Ovary (tissue), 9 donors: Measurements from ENCODE around the gene HOXC13. TPM values are rescaled to one million over a fixed set of nuclear protein-coding genes. Genes with fewer than 3 reads are reported as not detected.

Experiments
- DNase-seq, 5 donors: peaks; one replicate each; pipeline ENCODE4 v3.0.0-alpha.2; 2019 to 2020
- H3K27ac ChIP-seq, 2 donors: fragments of 200-600 bp; one replicate each; pipeline versions ENCODE4 v1.5.1 to v1.8.0; 2019 to 2022
- H3K27me3 ChIP-seq: fragments of 200-600 bp; one replicate; pipeline ENCODE4 v1.8.0; 2022
- H3K36me3 ChIP-seq: fragments of 200-600 bp; sonication (generic); one replicate; pipeline ENCODE4 v1.5.1; 2019
- H3K4me1 ChIP-seq: one replicate; pipeline ENCODE4 v1.8.1; 2013; ENCODE audit warnings: mild to moderate bottlenecking, moderate library complexity; ENCODE audit not compliant: insufficient read depth
- H3K4me3 ChIP-seq: fragments of 200-600 bp; sonication (generic); one replicate; pipeline ENCODE4 v1.5.1; 2017
- H3K9me3 ChIP-seq, 2 donors: fragments of 200-600 bp in 1 of 2; sonication (generic) in 1 of 2; one replicate each; pipeline versions ENCODE4 v1.5.1 to v1.8.1; 2013 to 2019; ENCODE audit warnings: mild to moderate bottlenecking in 1 of 2, moderate library complexity in 1 of 2
- EP300 ChIP-seq: sonication (generic); formaldehyde crosslinking; IDR thresholded peaks from one replicate; pipeline ENCODE4 v1.6.1; 2017; ENCODE audit warnings: antibody characterized with exemption
- POLR2A ChIP-seq: fragments of 450-650 bp; IDR thresholded peaks from one replicate; pipeline ENCODE4 v1.6.1; 2017; ENCODE audit warnings: antibody characterized with exemption, mild to moderate bottlenecking, moderate library complexity
- WGBS, 3 donors: extraction: QIAGEN DNeasy Blood & Tissue Kit in 1 of 3; methylation state at CpG; one replicate each; pipeline versions ENCODE4 v1.1.5 to v1.1.7; 2013 to 2017; 5-methylcytosine and 5-hydroxymethylcytosine counted together
- intact Hi-C, 4 donors: fragments of 100-400 bp; cut with DNase I; formaldehyde crosslinking; loops; one replicate each; pipeline versions ENCODE4 v1.11.0 to v1.15.1; 2022 to 2023
- polyA plus RNA-seq, 2 donors: library from polyadenylated mRNA; stranded (reverse); fragments of 200-250 nt in 1 of 2; fragments of 350-450 nt in 1 of 2; fragmentation: Illumina TruSeq in 1 of 2; extraction: RNeasy Lipid Tissue Mini Kit (QIAGEN cat#74804) in 1 of 2; gene quantifications; one replicate each; pipeline ENCODE4 v1.2.3, GENCODE V29; 2013 to 2014
- total RNA-seq, 7 donors: library from RNA; depleted of rRNA in 2 of 7; stranded (reverse); fragments of >200 nt in 2 of 7; fragmentation: NEBNext Ultra II Directional in 3 of 7; extraction: Animal tissue kit (Norgen Biotek cat#: 25700) in 3 of 7; gene quantifications; one replicate each; pipeline versions ENCODE4 v1.1.0 to v1.2.4, GENCODE V29; 2016 to 2023
- TF ChIP-seq, protein P1 (sequence below), 3 donors: fragments of 450-650 bp in 2 of 3; fragments of 200-600 bp in 1 of 3; IDR thresholded peaks; one replicate each; pipeline versions ENCODE4 v1.5.1 to v1.8.0; 2016 to 2022; ENCODE audit warnings: antibody characterized with exemption in 3 of 3, mild to moderate bottlenecking in 1 of 3
- donor health status: DM: no; HTN: no; CAD: no; lungs with moderate emphysema.
- donor health status: DM: no; HTN: no; CAD: no.
- donor health status: Bipolar disorder and iron deficiency.
- donor health status: DM: yes; HTN: yes; CAD: no.
- donor health status: DM: no; HTN: no; CAD: no.
- donor health status: DM: yes; HTN: yes; CAD: no.

Gene HOXC13
- total and polyA plus RNA-seq, 9 donors, result not detected

DNA sequence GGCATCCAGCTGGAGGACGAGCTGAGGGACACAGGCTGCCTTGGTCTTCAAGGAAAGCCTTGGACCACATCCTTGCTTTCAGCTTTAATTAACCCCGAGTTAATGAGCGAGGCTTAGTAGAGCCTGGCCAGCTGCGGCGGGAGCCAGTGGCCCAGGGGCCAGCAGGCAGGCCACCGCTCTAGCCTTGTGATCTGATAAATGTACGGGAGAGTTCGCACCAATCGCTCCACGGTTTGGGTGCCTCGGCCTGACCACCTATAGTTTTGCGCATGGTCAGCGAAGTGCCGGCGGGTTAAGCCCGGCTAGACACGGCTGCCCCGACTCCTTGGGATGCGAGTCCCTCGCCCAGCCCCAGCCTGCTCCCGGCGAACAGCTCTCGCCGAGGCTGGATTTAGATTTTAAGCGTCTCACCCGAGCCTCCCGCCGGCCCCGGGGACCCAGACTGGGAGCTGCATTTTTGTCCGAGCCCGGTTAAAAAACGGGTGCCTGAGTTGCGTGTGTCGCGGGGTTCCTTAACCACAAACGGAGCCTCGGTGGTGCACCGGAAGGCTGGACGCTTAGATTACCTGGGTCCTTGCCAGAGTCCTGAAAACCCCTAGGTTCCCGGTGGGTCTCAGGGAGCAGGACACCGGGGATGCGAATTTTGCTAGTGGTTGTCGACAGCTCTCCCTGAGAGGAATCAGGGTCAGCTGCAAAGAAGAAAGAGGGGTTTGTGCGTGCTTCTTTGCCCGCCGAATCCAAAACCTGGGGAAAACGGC, 13.1 kb downstream of the HOXC13 start:
- Histone ChIP-seq H3K27me3 (peaks cover 14% of the 10 kb centered on the region), H3K4me3 (no peak overlapping the region), H3K9me3 (no peaks in the 10 kb centered on the region), H3K27ac (no peak overlapping the region), H3K36me3 (no peaks in the 10 kb centered on the region), H3K4me1 (peaks cover 4% of the 10 kb centered on the region)
- WGBS, 3 donors, result 5 to 17% (median 9%) methylated on average over 25 to 47 of the region's 47 CpGs
- intact Hi-C loops, result no loop called here
- no peak for TF ChIP-seq POLR2A
- no peak for TF ChIP-seq EP300
- TF ChIP-seq, protein P1, sequence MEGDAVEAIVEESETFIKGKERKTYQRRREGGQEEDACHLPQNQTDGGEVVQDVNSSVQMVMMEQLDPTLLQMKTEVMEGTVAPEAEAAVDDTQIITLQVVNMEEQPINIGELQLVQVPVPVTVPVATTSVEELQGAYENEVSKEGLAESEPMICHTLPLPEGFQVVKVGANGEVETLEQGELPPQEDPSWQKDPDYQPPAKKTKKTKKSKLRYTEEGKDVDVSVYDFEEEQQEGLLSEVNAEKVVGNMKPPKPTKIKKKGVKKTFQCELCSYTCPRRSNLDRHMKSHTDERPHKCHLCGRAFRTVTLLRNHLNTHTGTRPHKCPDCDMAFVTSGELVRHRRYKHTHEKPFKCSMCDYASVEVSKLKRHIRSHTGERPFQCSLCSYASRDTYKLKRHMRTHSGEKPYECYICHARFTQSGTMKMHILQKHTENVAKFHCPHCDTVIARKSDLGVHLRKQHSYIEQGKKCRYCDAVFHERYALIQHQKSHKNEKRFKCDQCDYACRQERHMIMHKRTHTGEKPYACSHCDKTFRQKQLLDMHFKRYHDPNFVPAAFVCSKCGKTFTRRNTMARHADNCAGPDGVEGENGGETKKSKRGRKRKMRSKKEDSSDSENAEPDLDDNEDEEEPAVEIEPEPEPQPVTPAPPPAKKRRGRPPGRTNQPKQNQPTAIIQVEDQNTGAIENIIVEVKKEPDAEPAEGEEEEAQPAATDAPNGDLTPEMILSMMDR (IDR thresholded peaks at IDR 0.05), result no peak
- DNase-seq, result no peak

DNA sequence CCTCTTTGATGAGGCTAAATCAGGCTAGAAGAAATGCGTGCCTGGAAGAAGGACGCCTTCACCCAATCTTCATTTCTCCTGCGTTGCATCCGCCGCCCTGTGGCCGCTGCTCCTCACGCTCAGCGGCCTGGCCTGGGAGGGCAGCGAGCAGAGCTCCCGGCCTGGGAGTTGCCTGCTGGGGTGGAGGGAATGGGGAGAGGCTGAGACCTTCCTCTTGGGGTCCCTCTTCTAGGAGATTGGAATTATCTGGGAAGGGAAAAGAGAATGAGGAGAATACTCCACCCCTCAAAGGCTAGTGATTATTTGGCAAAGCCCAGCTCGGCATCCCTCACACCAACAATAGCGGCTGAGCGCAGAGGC, 13.7 kb downstream of the HOXC13 start:
- intact Hi-C loops, result no loop called here
- Histone ChIP-seq H3K4me1 (peaks cover 4% of the 10 kb centered on the region), H3K36me3 (no peaks in the 10 kb centered on the region), H3K9me3 (no peaks in the 10 kb centered on the region), H3K4me3 (no peak overlapping the region), H3K27me3 (peaks cover 14% of the 10 kb centered on the region), H3K27ac (no peak overlapping the region)
- TF ChIP-seq, protein P1 (IDR thresholded peaks at IDR 0.05), result no peak
- TF ChIP-seq POLR2A (no peak), EP300 (no peak)
- WGBS, 3 donors, result 21 to 37% (median 36%) methylated on average over 13 of the region's 13 CpGs
- no peak for DNase-seq

DNA sequence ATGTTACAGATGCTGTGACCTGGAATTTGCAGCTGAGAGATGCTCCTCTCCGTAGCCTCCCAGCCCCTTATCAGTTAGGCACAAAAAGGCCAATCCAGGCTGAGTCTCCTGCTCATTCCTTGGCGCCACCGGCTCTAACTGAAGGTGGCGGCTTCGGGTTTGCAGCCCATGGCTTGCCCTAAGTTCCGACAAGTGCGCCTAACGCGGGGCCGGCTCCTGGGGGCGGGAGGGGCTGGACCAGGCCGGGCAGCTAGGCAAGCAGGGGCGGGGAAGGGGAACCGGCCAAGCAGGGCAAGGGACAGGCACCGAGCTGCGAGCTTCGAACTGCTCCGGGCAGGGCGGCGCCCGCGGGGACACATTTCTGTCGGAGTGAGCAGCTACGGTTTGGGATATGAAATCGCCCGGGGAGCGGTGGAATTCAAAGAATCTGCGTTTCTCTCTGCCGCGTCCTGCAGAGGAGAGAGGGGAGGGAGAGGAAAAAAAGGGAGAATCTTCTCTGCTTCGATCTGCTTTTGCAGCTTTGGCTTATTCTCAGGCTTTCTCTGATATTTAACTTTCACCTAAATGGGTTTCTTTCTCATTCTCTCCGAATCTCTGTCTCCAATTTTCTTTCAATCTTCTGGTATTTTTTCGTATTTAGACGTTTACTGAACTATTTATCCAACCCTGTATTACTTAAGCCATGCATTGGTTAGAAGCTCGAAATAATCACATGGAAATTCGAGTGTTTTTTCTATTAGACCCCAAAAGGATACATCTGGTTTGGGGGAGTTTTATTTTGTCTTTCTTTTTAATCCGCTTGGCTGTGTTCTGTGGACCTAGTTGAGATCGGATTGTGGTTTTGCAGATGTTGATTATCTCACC, 14.5 kb downstream of the HOXC13 start:
- intact Hi-C loops, result no loop called here
- no peaks in the 10 kb centered on the region for H3K36me3 ChIP-seq
- no peaks in the 10 kb centered on the region for H3K9me3 ChIP-seq
- WGBS, 3 donors, result 9 to 14% (median 9%) methylated on average over 38 of the region's 38 CpGs
- DNase-seq, result no peak
- peaks cover 14% of the 10 kb centered on the region for H3K27me3 ChIP-seq
- TF ChIP-seq, protein P1 (IDR thresholded peaks at IDR 0.05), result no peak
- no peak for TF ChIP-seq POLR2A
- TF ChIP-seq EP300, result no peak
- H3K4me1 ChIP-seq, result peaks cover 4% of the 10 kb centered on the region
- H3K27ac ChIP-seq, result no peak overlapping the region
- no peak overlapping the region for H3K4me3 ChIP-seq

DNA sequence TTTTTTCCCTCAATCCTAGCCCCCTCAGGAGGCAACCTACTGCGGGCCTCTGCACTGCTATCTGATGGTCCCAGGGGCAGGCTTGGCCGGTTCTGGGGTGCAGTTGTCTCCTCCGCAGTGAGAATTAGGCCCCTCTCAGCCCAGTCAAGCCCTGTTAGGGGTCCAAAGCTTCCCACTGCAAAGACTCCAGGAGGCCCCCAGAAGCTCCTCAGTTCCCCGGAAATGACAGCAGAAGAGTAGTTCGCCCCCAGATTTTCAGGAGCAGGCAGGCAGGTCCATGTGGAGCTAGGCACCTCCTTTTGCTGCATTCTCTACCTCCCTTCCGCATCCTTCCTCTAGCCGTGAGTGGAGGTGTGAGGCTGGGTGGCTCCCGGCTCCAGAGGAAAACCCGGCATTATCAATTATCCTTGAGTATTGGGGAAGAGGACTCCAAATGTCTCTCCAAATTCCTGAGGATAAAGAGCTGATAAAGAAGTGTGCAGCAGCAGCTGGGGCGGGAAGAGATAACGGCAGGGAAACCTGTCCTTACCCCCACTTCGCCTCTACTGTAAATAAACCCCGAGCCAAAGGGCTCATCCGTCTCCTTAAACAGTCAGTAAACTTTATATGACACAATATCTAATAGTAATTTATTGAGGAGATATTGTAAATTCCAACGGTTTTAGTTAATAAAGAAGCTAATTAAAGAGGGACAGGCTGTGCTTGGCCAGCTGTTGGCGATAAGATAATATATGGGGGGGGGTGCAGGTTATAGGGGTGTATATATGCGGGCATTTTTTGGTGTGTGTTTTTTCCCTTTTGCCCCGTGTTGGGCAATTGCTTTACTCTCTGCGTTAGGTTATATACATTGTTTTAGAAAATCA, 15.4 kb downstream of the HOXC13 start:
- DNase-seq, result no peak
- Histone ChIP-seq H3K4me1 (peaks cover 4% of the 10 kb centered on the region), H3K36me3 (no peaks in the 10 kb centered on the region), H3K27ac (no peak overlapping the region), H3K27me3 (peaks cover 14% of the 10 kb centered on the region), H3K9me3 (no peaks in the 10 kb centered on the region), H3K4me3 (no peak overlapping the region)
- 7 to 15% (median 7%) methylated on average over 19 of the region's 19 CpGs for WGBS, 3 donors
- intact Hi-C loops, result no loop called here
- TF ChIP-seq EP300 (no peak), POLR2A (no peak)
- TF ChIP-seq, protein P1 (IDR thresholded peaks at IDR 0.05), result no peak
